Muscle layer of colon (tissue), 2 donors: Measurements from ENCODE around the gene E2F1.
A peak's percentile ranks its signal among the peaks of the same experiment; 100 is the strongest.

Experiments
- H3K27ac ChIP-seq: one replicate; pipeline ENCODE4 v1.7.0; 2013; ENCODE audit warnings: low read depth, mild to moderate bottlenecking, low read length, moderate library complexity
- H3K27me3 ChIP-seq, 2 donors: one replicate each; pipeline ENCODE4 v1.7.0; 2013; ENCODE audit warnings: low read length in 2 of 2, mild to moderate bottlenecking in 2 of 2; ENCODE audit not compliant: insufficient read depth in 2 of 2, control insufficient read depth in 1 of 2
- H3K36me3 ChIP-seq: one replicate; pipeline ENCODE4 v1.7.0; 2013; ENCODE audit warnings: mild to moderate bottlenecking, low read length; ENCODE audit not compliant: insufficient read depth
- H3K4me1 ChIP-seq: one replicate; pipeline ENCODE4 v1.7.0; 2013; ENCODE audit warnings: mild to moderate bottlenecking, low read length; ENCODE audit not compliant: insufficient read depth
- H3K4me3 ChIP-seq, 2 donors: one replicate each; pipeline ENCODE4 v1.7.0; 2013; ENCODE audit warnings: low read length in 2 of 2, low read depth in 1 of 2, mild to moderate bottlenecking in 1 of 2, moderate library complexity in 1 of 2
- H3K9ac ChIP-seq: one replicate; pipeline ENCODE4 v1.7.0; 2013; ENCODE audit warnings: low read length
- H3K9me3 ChIP-seq: one replicate; pipeline ENCODE4 v1.7.0; 2013; ENCODE audit warnings: mild to moderate bottlenecking, low read length
- donor health status: abdominal sarcoma.
- donor health status: Adenocarcinoma of cecum.

Gene E2F1

DNA sequence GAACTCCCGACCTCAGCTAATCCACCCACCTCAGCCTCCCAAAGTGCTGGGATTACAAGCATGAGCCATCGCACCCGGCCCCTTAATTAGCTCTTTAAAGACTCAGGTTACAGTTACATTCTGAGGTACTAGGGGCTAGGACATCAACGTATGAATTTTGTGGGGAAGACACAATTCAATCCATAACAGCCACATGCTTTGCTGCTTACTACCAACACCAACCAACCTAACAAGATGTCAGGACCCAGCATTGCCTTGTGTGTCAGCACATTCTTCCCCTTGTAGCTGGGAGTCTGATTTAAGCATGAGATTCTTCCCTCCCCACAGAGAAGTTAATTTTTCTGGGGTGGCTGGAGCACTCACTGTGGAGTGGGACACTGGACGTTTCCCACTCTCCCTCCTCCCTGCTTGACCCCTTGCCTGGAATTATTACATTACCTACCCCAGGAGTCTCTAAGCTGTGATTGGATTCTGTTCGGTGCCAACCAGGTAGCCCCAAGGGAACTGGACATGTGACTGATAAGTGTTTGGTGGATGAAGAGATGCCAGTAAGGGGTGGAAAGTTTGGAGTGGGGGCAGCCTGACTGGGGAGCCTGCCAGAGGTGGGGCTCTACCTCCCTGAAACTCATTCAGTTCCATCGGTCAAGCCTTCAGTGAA, 39.6 kb upstream of the E2F1 start:
- Histone ChIP-seq H3K27ac (no peak overlapping the region), H3K9ac (no peak overlapping the region), H3K27me3 (no peaks in the 10 kb centered on the region), H3K9me3 (no peaks in the 10 kb centered on the region), H3K36me3 (no peaks in the 10 kb centered on the region), H3K4me3 (no peak overlapping the region), H3K4me1 (no peaks in the 10 kb centered on the region)

DNA sequence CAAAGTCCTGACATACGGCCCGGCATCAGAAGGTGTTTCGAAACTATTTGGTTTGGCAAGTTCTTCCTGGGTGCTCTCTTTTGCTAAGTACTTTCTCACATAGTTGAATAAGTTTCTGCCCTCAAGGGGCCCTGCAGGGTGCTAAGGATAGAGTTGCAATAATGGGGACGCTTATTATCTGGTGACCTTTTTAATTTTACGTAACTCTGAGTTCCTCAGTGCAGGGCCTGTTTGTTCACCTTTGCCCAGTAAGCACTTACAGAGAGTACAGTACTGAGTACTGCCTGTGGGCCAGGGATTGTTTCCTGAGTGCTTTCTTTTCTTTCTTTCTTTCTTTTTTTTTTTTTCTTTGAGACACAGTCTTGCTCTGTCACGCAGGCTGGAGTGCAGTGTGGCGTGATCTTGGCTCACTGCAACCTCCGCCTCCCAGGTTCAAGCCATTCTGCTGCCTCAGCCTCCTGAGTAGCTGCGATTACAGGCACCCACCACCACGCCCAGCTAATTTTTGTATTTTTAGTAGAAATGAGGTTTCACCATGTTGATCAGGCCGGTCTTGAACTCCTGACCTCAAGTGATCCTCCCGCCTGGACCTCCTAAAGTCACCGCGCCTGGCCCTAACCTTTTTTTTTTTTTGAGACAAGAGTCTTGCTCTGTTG, 38.4 kb upstream of the E2F1 start:
- no peak overlapping the region for H3K9ac ChIP-seq

GRCh38 chr20:33721391-33722140, 35.4 kb upstream of the E2F1 start:
- Histone ChIP-seq H3K27me3 (no peaks in the 10 kb centered on the region), H3K4me1 (peaks cover 9% of the 10 kb centered on the region), H3K27ac (no peak overlapping the region), H3K36me3 (no peaks in the 10 kb centered on the region), H3K4me3 (no peak overlapping the region), H3K9me3 (no peaks in the 10 kb centered on the region), H3K9ac (no peak overlapping the region)

More for the DNA sequence above, 38.4 kb upstream of the E2F1 start:
- no peaks in the 10 kb centered on the region for H3K36me3 ChIP-seq
- no peaks in the 10 kb centered on the region for H3K9me3 ChIP-seq
- H3K27me3 ChIP-seq: no peaks in the 10 kb centered on the region
- no peak overlapping the region for H3K27ac ChIP-seq
- H3K4me3 ChIP-seq: no peak overlapping the region
- H3K4me1 ChIP-seq: peaks cover under 1% of the 10 kb centered on the region

DNA sequence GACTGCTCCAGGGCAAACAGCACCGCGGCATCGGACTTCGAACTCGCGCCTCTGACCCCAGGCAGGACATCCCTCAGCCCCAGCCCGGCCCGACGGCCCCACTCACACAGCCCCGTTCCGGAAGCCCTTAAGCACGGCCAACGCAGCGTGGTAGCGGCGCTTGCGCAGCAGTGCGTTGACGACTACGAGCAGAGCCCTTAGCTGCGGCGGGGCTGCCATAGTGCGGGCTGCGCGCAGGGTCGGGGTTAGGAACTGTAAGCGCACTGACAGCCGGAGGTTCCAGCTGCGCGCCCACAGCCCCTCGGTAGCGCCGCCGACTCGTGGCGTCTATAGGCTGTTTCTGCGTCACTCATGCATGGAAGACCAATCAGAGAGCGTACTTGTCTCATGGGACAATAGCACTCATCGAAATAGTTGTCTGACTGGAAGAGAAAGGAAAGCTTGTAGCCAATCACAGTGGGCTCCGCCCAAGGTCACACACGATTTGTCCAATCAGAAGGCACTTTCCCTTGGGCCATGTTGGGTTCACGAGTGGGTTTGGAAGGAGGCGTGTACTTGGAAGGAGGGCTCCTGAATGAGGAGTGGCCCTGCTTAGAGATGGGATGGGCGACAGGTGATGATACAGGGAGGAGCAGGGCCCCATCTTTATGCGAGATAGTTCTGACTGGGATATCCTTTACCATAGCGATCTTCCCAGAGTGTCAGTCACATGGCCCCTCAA, 34.0 kb upstream of the E2F1 start, which contains the start of gene PXMP4:
TSS of gene PXMP4 (minus strand) at position 322 of the 721 bp plus-strand sequence. CDS start at position 219, 103 bp downstream.
- peak within 1 kb of the TSS; percentile 25 for H3K9ac ChIP-seq
- H3K4me3 ChIP-seq: peak within 1 kb of the TSS; percentile 71 to 88

DNA sequence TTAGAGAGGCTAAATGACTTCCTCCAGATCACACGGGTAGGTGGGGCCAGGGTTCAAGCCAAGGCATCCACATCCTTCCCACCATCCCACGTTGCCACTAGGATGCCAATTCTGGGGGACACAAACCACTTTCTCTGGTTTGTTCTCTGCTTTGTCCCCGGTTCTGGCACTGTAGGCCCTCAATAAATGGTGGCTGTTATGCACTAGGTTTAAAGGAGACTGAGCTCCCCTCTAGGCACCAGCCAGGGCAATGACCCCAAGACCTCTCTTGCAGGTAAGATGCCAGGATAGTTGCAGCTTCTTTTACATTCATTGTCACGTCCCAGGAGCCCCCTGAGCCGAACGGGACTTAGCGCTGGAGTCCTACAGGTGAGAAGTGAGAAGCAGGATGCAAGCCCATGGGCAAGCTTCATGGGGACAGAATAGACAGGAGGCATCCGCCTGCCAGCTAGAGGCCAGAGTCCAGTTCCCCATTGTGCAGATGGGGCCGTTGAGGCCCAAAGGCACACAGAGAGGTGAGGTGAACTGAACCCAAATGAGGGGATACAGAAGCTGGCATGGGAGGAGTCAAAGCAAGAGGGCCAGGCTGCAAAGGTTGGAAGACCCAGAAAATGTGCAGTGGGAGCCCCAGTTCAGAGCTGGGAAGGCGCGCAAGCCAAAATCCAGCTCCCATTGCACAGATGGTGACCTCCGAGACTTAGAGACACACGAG, 33.2 kb upstream of the E2F1 start:
- H3K4me1 ChIP-seq: peaks cover 9% of the 10 kb centered on the region
- no peaks in the 10 kb centered on the region for H3K9me3 ChIP-seq
- peak overlapping the region; percentile 71 to 88 for H3K4me3 ChIP-seq

More for the DNA sequence above, 34.0 kb upstream of the E2F1 start, which contains the start of gene PXMP4:
- peak within 1 kb of the TSS; percentile 78 for H3K27ac ChIP-seq
- no peaks in the 10 kb centered on the region for H3K9me3 ChIP-seq
- H3K4me1 ChIP-seq: peaks cover 9% of the 10 kb centered on the region
- H3K27me3 ChIP-seq: no peaks in the 10 kb centered on the region
- H3K36me3 ChIP-seq: no peaks in the 10 kb centered on the region

DNA sequence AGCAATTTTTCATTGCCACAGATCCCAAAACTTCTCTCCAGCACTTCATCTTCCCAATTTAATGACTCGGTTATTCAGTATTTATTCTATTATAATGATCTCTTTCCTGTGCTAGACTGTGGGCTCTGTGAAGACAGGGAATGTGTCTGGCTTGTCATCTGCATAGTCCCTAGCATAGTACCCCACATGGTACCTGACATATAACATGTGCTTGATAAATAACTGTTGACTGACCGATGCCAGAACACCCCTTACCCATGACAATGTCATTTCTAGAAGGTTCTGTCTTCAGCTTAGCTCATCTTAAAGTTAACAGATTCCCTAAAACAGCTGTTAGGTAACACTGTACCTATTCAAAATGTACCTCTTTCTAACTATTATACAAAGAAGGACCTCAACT, 30.3 kb upstream of the E2F1 start:
- H3K36me3 ChIP-seq: peaks cover 23% of the 10 kb centered on the region
- H3K27ac ChIP-seq: no peak overlapping the region

More for the DNA sequence above, 33.2 kb upstream of the E2F1 start:
- peak overlapping the region; percentile 25 for H3K9ac ChIP-seq
- peak overlapping the region; percentile 78 for H3K27ac ChIP-seq
- no peaks in the 10 kb centered on the region for H3K27me3 ChIP-seq
- H3K36me3 ChIP-seq: peaks cover 4% of the 10 kb centered on the region

DNA sequence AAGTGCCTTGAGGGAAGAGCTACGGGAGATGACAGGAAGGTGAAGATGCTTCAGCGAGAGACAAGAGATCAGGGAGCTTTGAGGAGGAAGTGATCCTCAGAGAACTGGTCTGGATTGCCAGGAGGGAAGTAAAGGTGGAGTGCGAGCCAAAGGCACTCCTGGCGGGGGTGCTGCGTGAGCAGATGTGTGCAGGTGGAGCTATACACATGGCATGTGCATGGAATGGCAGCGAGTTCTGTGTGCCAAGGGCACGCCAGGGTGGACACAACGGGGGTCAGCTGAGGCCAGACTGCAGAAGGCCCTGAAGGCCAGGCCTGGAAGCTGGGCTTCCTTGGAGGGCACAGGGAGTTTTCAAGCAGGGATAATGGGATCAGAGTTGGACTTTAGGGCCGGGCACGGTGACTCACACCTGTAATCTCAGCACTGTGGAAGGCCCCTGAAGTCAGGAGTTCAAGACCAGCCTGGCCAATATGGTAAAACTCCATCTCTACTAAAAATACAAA, 27.7 kb upstream of the E2F1 start:
- no peak overlapping the region for H3K4me3 ChIP-seq
- peaks cover 2% of the 10 kb centered on the region for H3K4me1 ChIP-seq
- H3K9me3 ChIP-seq: no peaks in the 10 kb centered on the region
- no peak overlapping the region for H3K9ac ChIP-seq
- no peak overlapping the region for H3K27ac ChIP-seq
- H3K27me3 ChIP-seq: no peaks in the 10 kb centered on the region
- peaks cover 37% of the 10 kb centered on the region for H3K36me3 ChIP-seq

More for the DNA sequence above, 30.3 kb upstream of the E2F1 start:
- Histone ChIP-seq H3K27me3 (no peaks in the 10 kb centered on the region), H3K4me3 (no peak overlapping the region), H3K4me1 (peaks cover 9% of the 10 kb centered on the region), H3K9ac (no peak overlapping the region), H3K9me3 (no peaks in the 10 kb centered on the region)

DNA sequence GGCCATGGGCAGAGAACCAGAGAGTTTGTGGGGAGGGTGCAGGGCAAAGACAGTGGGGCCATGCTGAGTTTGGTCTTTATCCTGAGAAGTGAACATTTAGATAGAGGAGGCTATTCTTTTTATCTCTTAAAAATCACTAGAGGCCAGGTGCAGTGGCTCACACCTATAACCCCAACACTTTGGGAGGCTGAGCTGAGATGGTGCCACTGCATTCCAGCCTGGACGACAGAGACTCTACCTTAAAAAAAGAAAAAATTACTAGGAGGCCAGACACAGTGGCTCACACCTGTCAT, 25.2 kb upstream of the E2F1 start:
- H3K27ac ChIP-seq: no peak overlapping the region
- H3K4me3 ChIP-seq: no peak overlapping the region
- peaks cover 46% of the 10 kb centered on the region for H3K36me3 ChIP-seq
- H3K9ac ChIP-seq: no peak overlapping the region
- H3K9me3 ChIP-seq: no peaks in the 10 kb centered on the region
- H3K27me3 ChIP-seq: no peaks in the 10 kb centered on the region
- no peaks in the 10 kb centered on the region for H3K4me1 ChIP-seq

DNA sequence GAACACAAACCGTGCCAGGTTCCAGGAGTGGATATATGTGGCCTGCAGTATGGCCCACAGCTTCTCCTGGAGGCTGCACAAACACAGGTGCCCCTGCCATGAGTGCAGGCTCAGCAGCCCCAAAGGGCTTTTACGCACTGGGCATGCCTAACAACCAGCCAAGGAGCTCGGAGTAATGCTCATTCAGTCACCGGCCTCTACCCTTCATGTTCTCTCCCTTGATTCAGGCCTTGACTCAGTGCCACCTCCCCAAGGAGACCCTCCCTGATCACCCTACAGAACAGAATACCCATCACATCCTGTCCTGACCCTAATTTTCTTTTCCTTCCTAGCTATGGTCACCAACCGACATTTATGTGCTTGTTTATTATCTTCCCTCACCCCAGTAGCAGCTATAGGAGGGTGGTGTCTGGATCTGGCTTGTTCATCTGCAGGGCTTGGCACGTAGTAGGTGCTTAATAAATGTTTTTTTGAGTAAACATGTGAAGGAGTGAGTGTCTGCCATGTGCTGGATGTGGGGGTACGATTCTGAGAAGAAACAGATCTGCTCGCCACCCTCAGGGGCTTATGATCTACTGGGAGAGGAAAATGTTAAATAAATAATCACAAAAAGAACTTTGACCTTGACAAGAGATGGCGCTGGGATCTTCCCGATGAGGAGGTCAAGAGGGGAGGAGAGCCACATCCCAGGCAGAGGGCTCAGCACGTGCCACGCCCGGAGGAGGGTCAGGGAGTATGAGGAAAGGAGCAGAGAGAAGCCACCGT, 24.7 kb upstream of the E2F1 start:
- Histone ChIP-seq H3K4me1 (no peaks in the 10 kb centered on the region), H3K36me3 (peaks cover 46% of the 10 kb centered on the region), H3K27me3 (no peaks in the 10 kb centered on the region), H3K27ac (no peak overlapping the region), H3K9me3 (no peaks in the 10 kb centered on the region), H3K4me3 (no peak overlapping the region), H3K9ac (no peak overlapping the region)

DNA sequence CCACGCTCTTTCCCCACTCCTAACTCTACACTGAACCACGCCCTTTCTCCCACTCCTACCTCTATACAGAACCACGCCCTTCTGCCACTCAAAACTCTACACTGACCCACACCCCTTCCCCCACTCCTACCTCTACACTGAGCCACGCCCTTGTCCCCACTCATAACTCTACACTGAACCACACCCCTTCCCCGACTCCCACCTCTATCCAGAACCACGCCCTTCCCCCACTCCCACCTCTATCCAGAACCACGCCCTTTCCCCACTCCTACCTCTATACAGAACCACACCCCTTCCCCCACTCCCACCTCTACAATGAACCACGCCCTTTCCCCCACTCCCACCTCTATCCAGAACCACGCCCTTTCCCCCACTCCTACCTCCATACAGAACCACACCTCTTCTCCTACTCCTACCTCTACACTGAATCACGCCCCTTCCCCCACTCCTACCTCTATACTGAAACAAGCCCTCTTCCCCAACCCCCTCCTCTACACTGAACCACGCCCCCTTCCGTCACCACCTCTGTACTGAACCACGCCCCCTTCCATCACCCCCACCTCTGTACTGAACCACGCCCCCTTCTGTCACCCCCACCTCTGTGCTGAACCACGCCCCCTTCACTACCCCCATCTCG, 23.8 kb upstream of the E2F1 start:
- Histone ChIP-seq H3K4me1 (no peaks in the 10 kb centered on the region), H3K9me3 (no peaks in the 10 kb centered on the region), H3K4me3 (no peak overlapping the region), H3K27ac (no peak overlapping the region), H3K9ac (no peak overlapping the region), H3K36me3 (peaks cover 46% of the 10 kb centered on the region), H3K27me3 (no peaks in the 10 kb centered on the region)
